ENCODE results near the gene LRRK2.

LRRK2 gene

DNA sequence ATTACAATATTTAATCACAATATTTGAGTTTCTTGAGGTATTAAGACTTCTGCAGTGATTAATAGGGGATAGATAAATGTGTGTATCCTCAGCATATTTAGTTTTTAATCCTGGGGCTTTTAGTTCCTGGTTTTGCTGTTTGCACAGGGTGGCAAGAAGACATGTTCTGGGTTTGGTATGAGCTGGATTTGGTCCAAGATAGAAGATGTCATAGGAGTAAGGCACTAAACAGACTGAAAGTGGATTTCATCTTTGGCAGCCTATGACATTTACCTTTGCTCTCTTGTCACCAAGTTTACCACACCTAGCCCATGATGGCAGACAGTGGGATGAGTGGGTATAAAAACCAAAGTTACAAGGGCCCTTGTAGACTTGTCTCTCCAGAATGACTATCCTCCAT, 168.2 kb downstream of the LRRK2 start:
- DNase-seq (ENCODE audit: low read depth, low spot score) = no peak
- Histone ChIP-seq H3K4me3 (no peak overlapping the region), H3K9me3 (ENCODE audit: low read depth, low read length) (no peaks in the 10 kb centered on the region), H3K36me3 (ENCODE audit: insufficient read depth, low read length) (no peaks in the 10 kb centered on the region), H3K27ac (no peak overlapping the region), H3K9ac (ENCODE audit: insufficient read length) (no peak overlapping the region)
- no peak for TF ChIP-seq EZH2 (IDR thresholded peaks at IDR 0.05)

DNA sequence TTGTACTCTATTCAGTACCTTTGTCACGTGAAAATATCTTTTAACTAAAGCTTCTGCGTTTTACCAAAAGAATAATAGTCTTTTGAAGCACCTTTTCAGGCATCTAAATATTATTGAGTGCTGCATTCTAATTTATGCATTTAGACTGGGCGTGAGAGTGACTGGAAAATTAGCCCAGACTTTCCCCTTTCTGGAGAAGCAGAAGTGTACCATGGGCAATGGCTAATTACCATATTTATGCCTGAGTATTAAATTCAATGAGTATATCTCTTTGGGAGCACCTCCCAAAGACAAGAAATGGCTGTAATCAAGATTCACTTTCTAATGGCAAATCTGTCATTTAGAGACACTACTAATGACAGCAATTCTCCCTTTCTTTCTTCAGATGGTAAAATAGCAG, 174.9 kb downstream of the LRRK2 start:
- no peak for DNase-seq (ENCODE audit: low read depth, low spot score)
- Histone ChIP-seq H3K4me3 (no peak overlapping the region), H3K27ac (no peak overlapping the region), H3K9ac (ENCODE audit: insufficient read length) (no peak overlapping the region), H3K9me3 (ENCODE audit: low read depth, low read length) (no peaks in the 10 kb centered on the region), H3K36me3 (ENCODE audit: insufficient read depth, low read length) (no peaks in the 10 kb centered on the region)
- no peak for TF ChIP-seq POLR2AphosphoS5 (IDR thresholded peaks at IDR 0.05; ENCODE audit: borderline replicate concordance, low read depth, low read length)
- no peak for TF ChIP-seq FOXP2 (optimal IDR thresholded peaks at IDR 0.05; ENCODE audit: control extremely low read depth, extremely low read length, insufficient read depth)
- no peak for TF ChIP-seq EZH2 (IDR thresholded peaks at IDR 0.05)

DNA sequence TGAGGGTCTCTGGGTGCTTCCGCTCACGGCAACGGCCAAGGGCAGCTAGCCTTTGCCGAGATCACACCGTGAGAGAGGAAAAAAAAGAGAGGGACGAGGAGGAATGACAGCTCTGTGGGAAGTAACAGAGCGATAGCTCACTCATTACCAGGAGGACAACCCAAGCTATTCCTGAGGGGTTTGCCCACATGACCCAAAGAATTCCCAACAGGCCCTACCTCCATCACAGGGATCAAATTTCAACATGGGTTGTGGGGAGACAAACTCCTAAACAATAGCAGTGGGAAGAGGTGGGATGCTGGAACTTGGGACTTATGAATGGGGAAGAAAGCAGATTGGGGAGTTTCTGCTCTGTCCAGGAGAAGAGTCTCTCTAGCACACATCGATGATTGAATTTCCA, 180.6 kb downstream of the LRRK2 start:
- Histone ChIP-seq H3K27ac (no peak overlapping the region), H3K36me3 (ENCODE audit: insufficient read depth, low read length) (no peaks in the 10 kb centered on the region), H3K4me3 (no peak overlapping the region), H3K9me3 (ENCODE audit: low read depth, low read length) (no peaks in the 10 kb centered on the region), H3K9ac (ENCODE audit: insufficient read length) (no peak overlapping the region)
- no peak for DNase-seq (ENCODE audit: low read depth, low spot score)
- TF ChIP-seq POLR2AphosphoS5 (IDR thresholded peaks at IDR 0.05; ENCODE audit: borderline replicate concordance, low read depth, low read length) (no peak), FOXP2 (optimal IDR thresholded peaks at IDR 0.05; ENCODE audit: control extremely low read depth, extremely low read length, insufficient read depth) (no peak), EZH2 (IDR thresholded peaks at IDR 0.05) (no peak)
